HepG2 (cell line): ENCODE data around the gene C14orf119. TPM values are rescaled to one million over a fixed set of nuclear protein-coding genes. Genes with fewer than 3 reads are reported as not detected.
A peak's percentile ranks its signal among the peaks of the same experiment; 100 is the strongest.

Experiments used
- FOXP1 ChIP-seq, 2 experiments: fragments of 450-650 bp in 1 of 2; IDR thresholded peaks; 2 replicates each; pipeline ENCODE4 v1.6.1; 2017 to 2018; ENCODE audit warnings: antibody characterized with exemption in 1 of 2
- IRX3 ChIP-seq: sonication (generic); formaldehyde crosslinking; IDR thresholded peaks from 2 replicates; pipeline ENCODE4 v1.8.1; 2023; ENCODE audit warnings: mild to moderate bottlenecking, low read depth, missing genetic modification reagents, borderline replicate concordance
- KLF6 ChIP-seq: IDR thresholded peaks from 2 replicates; pipeline ENCODE4 v1.8.0; 2016; ENCODE audit warnings: missing biosample characterization, missing genetic modification reagents
- MEF2D ChIP-seq: sonication (generic); formaldehyde crosslinking; IDR thresholded peaks from 2 replicates; pipeline ENCODE4 v1.5.1; 2020; ENCODE audit warnings: mild to moderate bottlenecking, missing genetic modification reagents
- MXD4 ChIP-seq: IDR thresholded peaks from 2 replicates; pipeline ENCODE4 v1.6.1; 2016; ENCODE audit warnings: mild to moderate bottlenecking, missing biosample characterization, missing genetic modification reagents
- NFYC ChIP-seq: IDR thresholded peaks from 2 replicates; pipeline ENCODE4 v1.6.1; 2016; ENCODE audit warnings: missing genetic modification reagents, missing compliant biosample characterization
- POLR2G ChIP-seq: fragments of 200-400 bp; formaldehyde crosslinking; IDR thresholded peaks from 2 replicates; pipeline ENCODE4 v1.6.1; 2018; ENCODE audit warnings: mild to moderate bottlenecking, low read depth, low read length, moderate library complexity
- SNAI1 ChIP-seq: sonication (generic); formaldehyde crosslinking; IDR thresholded peaks from 2 replicates; pipeline ENCODE4 v1.5.0; 2020; ENCODE audit warnings: mild to moderate bottlenecking, missing genetic modification reagents, borderline replicate concordance
- SSRP1 ChIP-seq: IDR thresholded peaks from 2 replicates; pipeline ENCODE4 v1.6.1; 2016; ENCODE audit warnings: control low read depth
- TBL1XR1 ChIP-seq: fragments of 150-350 bp; IDR thresholded peaks from 2 replicates; pipeline ENCODE4 v1.6.1; 2014; ENCODE audit warnings: borderline replicate concordance, low read length; ENCODE audit not compliant: partially characterized antibody
- ZBTB7A ChIP-seq: sonication (generic); formaldehyde crosslinking; IDR thresholded peaks from 2 replicates; pipeline ENCODE4 v1.8.0; 2022; ENCODE audit warnings: mild to moderate bottlenecking, missing genetic modification reagents
- ZFYVE20 ChIP-seq: sonication (generic); formaldehyde crosslinking; IDR thresholded peaks from 2 replicates; pipeline ENCODE4 v1.8.0; 2023; ENCODE audit warnings: low read depth, mild to moderate bottlenecking, moderate library complexity, missing genetic modification reagents, borderline replicate concordance
- ZNF251 ChIP-seq: sonication (generic); formaldehyde crosslinking; IDR thresholded peaks from 2 replicates; pipeline ENCODE4 v1.9.0; 2021; ENCODE audit warnings: mild to moderate bottlenecking, missing genetic modification reagents
- ZNF549 ChIP-seq: sonication (generic); formaldehyde crosslinking; IDR thresholded peaks from 2 replicates; pipeline ENCODE4 v1.5.0; 2020; ENCODE audit warnings: missing genetic modification reagents
- ZNF550 ChIP-seq: sonication (generic); formaldehyde crosslinking; IDR thresholded peaks from 2 replicates; pipeline ENCODE4 v1.4.0; 2020; ENCODE audit warnings: mild to moderate bottlenecking, missing genetic modification reagents, borderline replicate concordance
- polyA plus RNA-seq, 8 experiments: library from polyadenylated mRNA; depleted of rRNA in 3 of 8; stranded (reverse) in 7 of 8; unstranded in 1 of 8; fragments of >200 nt; fragmentation: Illumina TruSeq in 4 of 8; extraction: Trizol in 4 of 8; gene quantifications; 2 replicates each; pipeline versions ENCODE4 v1.2.1 to v1.2.3, GENCODE V29; 2011 to 2016; ENCODE audit warnings: low read depth in 4 of 8, missing spikeins in 1 of 8, mixed read lengths in 1 of 8; ENCODE audit not compliant: insufficient read depth in 1 of 8
- total RNA-seq, 5 experiments: library from RNA; depleted of rRNA; stranded (reverse); fragments of >200 nt; fragmentation: Illumina TruSeq; extraction: Trizol; gene quantifications; 2 replicates each; pipeline ENCODE4 v1.2.3, GENCODE V29; 2016; ENCODE audit warnings: low read depth in 1 of 5
- TF ChIP-seq, protein P1 (sequence below): conservative IDR thresholded peaks from 2 replicates; pipeline ENCODE4 v1.6.1; 2018; ENCODE audit warnings: missing genetic modification reagents
- TF ChIP-seq, protein P2 (sequence below): sonication (generic); formaldehyde crosslinking; IDR thresholded peaks from 2 replicates; pipeline ENCODE4 v1.8.0; 2022; ENCODE audit warnings: mild to moderate bottlenecking, missing genetic modification reagents, borderline replicate concordance
- TF ChIP-seq, protein P3 (sequence below): sonication (generic); formaldehyde crosslinking; IDR thresholded peaks from 2 replicates; pipeline ENCODE4 v1.5.1; 2020; ENCODE audit warnings: mild to moderate bottlenecking, missing genetic modification reagents, borderline replicate concordance
- TF ChIP-seq, protein P4 (sequence below): sonication (generic); formaldehyde crosslinking; IDR thresholded peaks from 2 replicates; pipeline ENCODE4 v1.5.1; 2020; ENCODE audit warnings: mild to moderate bottlenecking, moderate library complexity, missing genetic modification reagents
- TF ChIP-seq, protein P5 (sequence below): IDR thresholded peaks from 2 replicates; pipeline ENCODE4 v1.6.1; 2018; ENCODE audit warnings: missing genetic modification reagents

Gene C14orf119
- total and polyA plus RNA-seq, 2 of the 13 experiments (the other 11 are each of a cell fraction or from before 2014, with no cell fraction given), result 117 to 206 TPM

DNA sequence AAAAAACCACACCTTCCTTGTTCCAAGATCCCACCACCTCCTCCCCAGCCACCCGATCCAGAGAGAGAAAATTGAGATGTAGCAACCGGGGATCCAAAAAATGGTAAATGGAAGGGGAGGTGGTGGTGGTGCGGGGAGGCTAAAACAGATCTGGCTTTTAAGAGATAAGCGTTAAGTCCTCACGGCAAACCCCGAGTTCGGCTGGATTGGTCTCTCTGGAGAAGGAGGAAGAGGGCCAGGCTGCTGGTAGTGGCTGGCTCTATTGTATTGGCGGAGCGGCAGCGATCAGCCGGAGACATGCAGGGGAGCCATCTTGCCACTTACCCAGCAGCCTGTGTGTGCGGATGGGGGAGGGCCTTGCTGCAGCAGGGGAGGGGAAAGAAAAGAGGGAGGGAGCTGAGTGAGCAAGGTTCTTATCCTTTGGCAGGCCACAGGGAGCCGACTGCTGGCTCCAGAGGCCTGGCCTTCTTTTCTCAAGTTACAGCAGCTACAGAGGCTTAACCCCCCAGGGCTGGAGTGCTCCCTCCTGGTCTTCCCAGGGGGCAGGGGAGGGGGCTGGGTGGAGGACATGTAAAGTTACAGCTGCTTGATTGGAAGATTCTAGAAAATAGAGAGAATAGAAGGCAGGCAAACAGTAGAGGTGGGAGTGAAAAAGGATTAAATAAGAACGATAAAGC is 23.9 kb upstream of the C14orf119 start (continued):
- TF ChIP-seq ZNF550 (CRISPR knock-in tag) (peak; percentile 71; the same call in 1 of the 2 replicates), POLR2G (peak; percentile 99), KLF6 (peak; percentile 80; the same call in 1 of the 2 replicates), ZNF251 (CRISPR knock-in tag) (no peak), ZBTB7A (CRISPR knock-in tag) (peak; percentile 40; the same call in 1 of the 2 replicates), SSRP1 (CRISPR knock-in tag) (peak; percentile 92), NFYC (CRISPR knock-in tag) (peak; percentile 37; the same call in 1 of the 2 replicates), IRX3 (CRISPR knock-in tag) (peak; percentile 84; the same call in 1 of the 2 replicates), ZNF549 (CRISPR knock-in tag) (no peak), TBL1XR1 (peak; percentile 46), ZFYVE20 (0 out of 2 replicates have a peak, but pooled peaks have one; percentile 47), SNAI1 (CRISPR knock-in tag) (0 out of 2 replicates have a peak, but pooled peaks have one; percentile 64), MEF2D (no peak; the same call in none of the 2 replicates), FOXP1 (IDR thresholded peaks at IDR 0.05) (no peak), FOXP1 (CRISPR knock-in tag; IDR thresholded peaks at IDR 0.05) (0 out of 2 replicates have a peak, but pooled peaks have one; percentile 9), MXD4 (peak; percentile 84)
- TF ChIP-seq, protein P1, sequence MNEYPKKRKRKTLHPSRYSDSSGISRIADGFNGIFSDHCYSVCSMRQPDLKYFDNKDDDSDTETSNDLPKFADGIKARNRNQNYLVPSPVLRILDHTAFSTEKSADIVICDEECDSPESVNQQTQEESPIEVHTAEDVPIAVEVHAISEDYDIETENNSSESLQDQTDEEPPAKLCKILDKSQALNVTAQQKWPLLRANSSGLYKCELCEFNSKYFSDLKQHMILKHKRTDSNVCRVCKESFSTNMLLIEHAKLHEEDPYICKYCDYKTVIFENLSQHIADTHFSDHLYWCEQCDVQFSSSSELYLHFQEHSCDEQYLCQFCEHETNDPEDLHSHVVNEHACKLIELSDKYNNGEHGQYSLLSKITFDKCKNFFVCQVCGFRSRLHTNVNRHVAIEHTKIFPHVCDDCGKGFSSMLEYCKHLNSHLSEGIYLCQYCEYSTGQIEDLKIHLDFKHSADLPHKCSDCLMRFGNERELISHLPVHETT (CRISPR knock-in tag), result peak; percentile 54; the same call in 1 of the 2 replicates
- TF ChIP-seq, protein P2, sequence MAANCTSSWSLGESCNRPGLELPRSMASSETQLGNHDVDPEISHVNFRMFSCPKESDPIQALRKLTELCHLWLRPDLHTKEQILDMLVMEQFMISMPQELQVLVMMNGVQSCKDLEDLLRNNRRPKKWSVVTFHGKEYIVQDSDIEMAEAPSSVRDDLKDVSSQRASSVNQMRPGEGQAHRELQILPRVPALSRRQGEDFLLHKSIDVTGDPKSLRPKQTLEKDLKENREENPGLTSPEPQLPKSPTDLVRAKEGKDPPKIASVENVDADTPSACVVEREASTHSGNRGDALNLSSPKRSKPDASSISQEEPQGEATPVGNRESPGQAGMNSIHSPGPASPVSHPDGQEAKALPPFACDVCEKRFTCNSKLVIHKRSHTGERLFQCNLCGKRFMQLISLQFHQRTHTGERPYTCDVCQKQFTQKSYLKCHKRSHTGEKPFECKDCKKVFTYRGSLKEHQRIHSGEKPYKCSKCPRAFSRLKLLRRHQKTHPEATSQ (CRISPR knock-in tag), result peak; percentile 90; the same call in 1 of the 2 replicates
- TF ChIP-seq, protein P3, sequence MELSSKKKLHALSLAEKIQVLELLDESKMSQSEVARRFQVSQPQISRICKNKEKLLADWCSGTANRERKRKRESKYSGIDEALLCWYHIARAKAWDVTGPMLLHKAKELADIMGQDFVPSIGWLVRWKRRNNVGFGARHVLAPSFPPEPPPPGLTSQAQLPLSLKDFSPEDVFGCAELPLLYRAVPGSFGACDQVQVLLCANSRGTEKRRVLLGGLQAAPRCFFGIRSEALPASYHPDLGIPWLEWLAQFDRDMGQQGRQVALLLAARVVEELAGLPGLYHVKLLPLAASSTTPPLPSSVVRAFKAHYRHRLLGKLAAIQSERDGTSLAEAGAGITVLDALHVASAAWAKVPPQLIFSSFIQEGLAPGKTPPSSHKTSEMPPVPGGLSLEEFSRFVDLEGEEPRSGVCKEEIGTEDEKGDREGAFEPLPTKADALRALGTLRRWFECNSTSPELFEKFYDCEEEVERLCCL (CRISPR knock-in tag), result peak; percentile 19; the same call in 1 of the 2 replicates
- TF ChIP-seq, protein P4, sequence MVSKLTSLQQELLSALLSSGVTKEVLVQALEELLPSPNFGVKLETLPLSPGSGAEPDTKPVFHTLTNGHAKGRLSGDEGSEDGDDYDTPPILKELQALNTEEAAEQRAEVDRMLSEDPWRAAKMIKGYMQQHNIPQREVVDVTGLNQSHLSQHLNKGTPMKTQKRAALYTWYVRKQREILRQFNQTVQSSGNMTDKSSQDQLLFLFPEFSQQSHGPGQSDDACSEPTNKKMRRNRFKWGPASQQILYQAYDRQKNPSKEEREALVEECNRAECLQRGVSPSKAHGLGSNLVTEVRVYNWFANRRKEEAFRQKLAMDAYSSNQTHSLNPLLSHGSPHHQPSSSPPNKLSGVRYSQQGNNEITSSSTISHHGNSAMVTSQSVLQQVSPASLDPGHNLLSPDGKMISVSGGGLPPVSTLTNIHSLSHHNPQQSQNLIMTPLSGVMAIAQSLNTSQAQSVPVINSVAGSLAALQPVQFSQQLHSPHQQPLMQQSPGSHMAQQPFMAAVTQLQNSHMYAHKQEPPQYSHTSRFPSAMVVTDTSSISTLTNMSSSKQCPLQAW (CRISPR knock-in tag), result peak; percentile 68
- TF ChIP-seq, protein P5, sequence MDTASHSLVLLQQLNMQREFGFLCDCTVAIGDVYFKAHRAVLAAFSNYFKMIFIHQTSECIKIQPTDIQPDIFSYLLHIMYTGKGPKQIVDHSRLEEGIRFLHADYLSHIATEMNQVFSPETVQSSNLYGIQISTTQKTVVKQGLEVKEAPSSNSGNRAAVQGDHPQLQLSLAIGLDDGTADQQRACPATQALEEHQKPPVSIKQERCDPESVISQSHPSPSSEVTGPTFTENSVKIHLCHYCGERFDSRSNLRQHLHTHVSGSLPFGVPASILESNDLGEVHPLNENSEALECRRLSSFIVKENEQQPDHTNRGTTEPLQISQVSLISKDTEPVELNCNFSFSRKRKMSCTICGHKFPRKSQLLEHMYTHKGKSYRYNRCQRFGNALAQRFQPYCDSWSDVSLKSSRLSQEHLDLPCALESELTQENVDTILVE (CRISPR knock-in tag), result peak; percentile 93
